Ramos (cell line): ENCODE measurements around the gene GRM4.
"Not testable (repeated sequence)": the region's sequence is repeated elsewhere in the genome, so short reads cannot be mapped to it uniquely, and the experiment has no call there.

Source experiments
- in situ Hi-C: fragments of 300-500 bp; cut with MboI; formaldehyde crosslinking; loops from one replicate; pipeline ENCODE4 v1.14.3; 2022; ENCODE audit warnings: low sequenced_read_pairs; ENCODE audit not compliant: unreplicated experiment

Gene GRM4

GRCh38 chr6:34052071-34052825, 93.6 kb downstream of the GRM4 start:
- in situ Hi-C loops: no loop called here

GRCh38 chr6:34051331-34051919, 94.5 kb downstream of the GRM4 start:
- in situ Hi-C loops: no loop called here

GRCh38 chr6:34050691-34051090, 95.2 kb downstream of the GRM4 start:
- in situ Hi-C loops: no loop called here

GRCh38 chr6:34049395-34050342, 96.2 kb downstream of the GRM4 start:
- in situ Hi-C loops: no loop called here

GRCh38 chr6:34047913-34048867, 97.7 kb downstream of the GRM4 start:
- in situ Hi-C loops: no loop called here

GRCh38 chr6:34046617-34047016, 99.3 kb downstream of the GRM4 start:
- in situ Hi-C loops: no loop called here

- in situ Hi-C loops: no loop called here
Observed at GRCh38 chr6:34045771-34046170, 100.1 kb downstream of the GRM4 start.

- in situ Hi-C loops: no loop called here
Observed at GRCh38 chr6:34044945-34045595, 100.8 kb downstream of the GRM4 start.

- in situ Hi-C loops: no loop called here
Observed at GRCh38 chr6:34043359-34043758, 102.5 kb downstream of the GRM4 start.

GRCh38 chr6:34041998-34042397, 103.9 kb downstream of the GRM4 start:
- in situ Hi-C loops: not testable (repeated sequence)

- in situ Hi-C loops: no loop called here
Observed at GRCh38 chr6:34041385-34041784, 104.5 kb downstream of the GRM4 start.

- in situ Hi-C loops: no loop called here
Observed at GRCh38 chr6:34039943-34040342, 105.9 kb downstream of the GRM4 start.

GRCh38 chr6:34037151-34037550, 108.7 kb downstream of the GRM4 start:
- in situ Hi-C loops: no loop called here

GRCh38 chr6:34036357-34037069, 109.4 kb downstream of the GRM4 start:
- in situ Hi-C loops: no loop called here

GRCh38 chr6:34035704-34036356, 110.1 kb downstream of the GRM4 start:
- in situ Hi-C loops: no loop called here

- in situ Hi-C loops: no loop called here
Observed at GRCh38 chr6:34035161-34035560, 110.7 kb downstream of the GRM4 start.

- in situ Hi-C loops: no loop called here
Observed at GRCh38 chr6:34032856-34033255, 113.0 kb downstream of the GRM4 start.
